Breast epithelium (tissue), 3 donors: ENCODE data around the gene LASP1NB.

ENCODE experiments used
- POLR2A ChIP-seq: fragments of 450-650 bp; IDR thresholded peaks from one replicate; pipeline ENCODE4 v1.6.1; 2016; ENCODE audit warnings: antibody characterized with exemption, mild to moderate bottlenecking, moderate library complexity
- POLR2AphosphoS5 ChIP-seq, 3 donors: sonication (generic); formaldehyde crosslinking; IDR thresholded peaks; one replicate each; pipeline ENCODE4 v1.6.1; 2017; ENCODE audit warnings: antibody characterized with exemption in 3 of 3

DNA sequence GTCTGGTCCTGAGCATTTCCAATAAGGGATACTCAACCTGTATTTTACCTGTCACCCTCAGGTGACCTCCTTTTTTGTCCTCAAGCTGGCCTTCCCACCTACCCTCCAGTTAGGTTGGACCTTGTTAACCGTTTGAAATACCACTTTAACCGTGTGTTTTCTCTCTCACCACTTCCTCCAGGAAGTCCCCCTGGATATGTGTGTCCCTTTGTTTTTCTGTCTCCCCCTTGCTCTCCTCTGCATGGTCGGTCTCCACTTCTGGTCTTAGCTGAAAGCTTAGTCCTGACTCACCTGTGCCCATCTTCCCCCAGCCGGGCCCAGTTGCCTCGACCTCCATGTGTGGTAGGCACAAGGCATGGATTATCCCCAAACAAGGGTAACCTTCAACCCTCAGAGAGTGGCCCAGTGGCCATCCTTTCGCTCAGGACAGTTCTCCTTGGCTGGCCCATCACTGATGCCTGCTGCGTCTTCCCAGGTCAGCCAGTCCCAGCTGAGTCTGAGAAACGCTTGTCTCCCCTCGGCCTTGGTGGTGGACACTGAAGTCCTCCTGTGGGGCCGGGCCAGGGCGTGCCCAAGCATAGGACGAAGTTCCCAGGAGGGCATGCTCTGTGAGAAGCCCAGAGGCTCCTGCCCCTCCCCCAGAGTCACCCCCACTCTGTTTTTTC, 35.5 kb upstream of the LASP1NB start:
- TF ChIP-seq POLR2AphosphoS5 (IDR thresholded peaks at IDR 0.05) = no peak
- TF ChIP-seq POLR2A = no peak
